ENCODE results near the gene ASIC5. TPM values are rescaled to one million over a fixed set of nuclear protein-coding genes. Genes with fewer than 3 reads are reported as not detected.

ASIC5 gene
- total and polyA plus RNA-seq, 9 donors = not detected

DNA sequence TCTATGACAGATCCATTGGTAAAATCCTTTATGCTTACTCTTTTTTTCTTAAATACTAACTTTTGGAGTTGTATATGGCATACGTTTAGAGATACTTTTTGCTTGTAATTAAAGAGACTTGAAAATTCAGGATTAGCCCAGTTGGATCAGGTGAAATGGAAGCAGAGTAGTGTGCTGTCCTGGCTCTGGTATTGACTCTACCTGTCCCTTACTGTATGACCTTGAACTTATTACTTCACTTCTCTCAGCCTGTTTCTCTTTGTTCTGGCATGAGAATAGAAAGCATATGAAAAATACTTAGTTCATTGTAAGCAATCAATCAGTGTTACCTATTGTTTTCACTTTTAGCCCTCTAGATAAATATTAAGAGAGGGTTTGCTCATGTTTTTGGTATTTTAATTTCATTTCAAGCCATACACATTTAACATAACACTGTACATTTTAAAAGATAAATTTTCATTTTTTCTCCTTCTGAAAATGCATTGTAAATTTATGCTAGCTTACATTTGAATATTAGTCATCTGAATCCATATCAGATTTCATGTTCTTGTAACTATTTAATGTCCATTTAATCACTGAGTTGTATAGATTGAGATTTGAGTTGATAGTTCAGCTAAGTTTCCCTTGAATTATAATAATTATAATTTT is 71.4 kb downstream of the ASIC5 start:
- Histone ChIP-seq H3K27ac (no peak overlapping the region), H3K4me3 (no peak overlapping the region), H3K4me1 (ENCODE audit: insufficient read depth) (no peaks in the 10 kb centered on the region), H3K27me3 (no peaks in the 10 kb centered on the region), H3K9me3 (no peaks in the 10 kb centered on the region), H3K36me3 (no peaks in the 10 kb centered on the region)
- no peak for DNase-seq
- 80 to 94% (median 91%) methylated on average over 1 of the region's 1 CpG for WGBS, 3 donors
- TF ChIP-seq EP300 (IDR thresholded peaks at IDR 0.05) (no peak), CTCF (IDR thresholded peaks at IDR 0.05) (no peak), POLR2A (IDR thresholded peaks at IDR 0.05) (no peak)
- intact Hi-C loops (cut with DNase I) = loop anchor here in 1 of 4 donors (10.0 kb wide), 1 partner anchor 1250 kb away; no protein-coding TSS in a partner anchor

DNA sequence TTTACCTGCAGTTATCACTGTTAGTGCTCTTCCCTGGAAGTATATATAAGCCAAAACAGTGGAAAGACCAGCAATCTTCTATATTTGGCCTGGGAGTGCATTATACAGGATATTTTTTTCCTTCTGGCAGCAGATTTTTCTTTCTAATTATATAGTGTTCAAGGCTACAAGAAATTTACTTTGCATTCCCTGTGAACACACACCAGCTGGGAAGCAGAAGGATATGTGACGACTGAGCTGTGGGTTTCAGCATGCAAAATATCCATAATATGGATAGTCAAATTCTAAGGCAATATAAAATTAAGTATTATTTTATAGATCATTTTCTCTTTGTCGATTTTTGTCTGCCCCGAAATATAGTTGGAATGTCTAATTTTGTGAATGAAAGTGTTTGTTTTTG is 76.1 kb downstream of the ASIC5 start:
- 22 to 66% (median 32%) methylated on average over 3 of the region's 3 CpGs for WGBS, 3 donors
- intact Hi-C loops (cut with DNase I) = loop anchor here in 2 of 4 donors (10.0 kb wide), 2 partner anchors 345 to 1255 kb away; no protein-coding TSS in a partner anchor
- H3K9me3 ChIP-seq = no peaks in the 10 kb centered on the region
- DNase-seq = no peak
- H3K27ac ChIP-seq = no peak overlapping the region
- TF ChIP-seq EP300 (IDR thresholded peaks at IDR 0.05) (no peak), CTCF (IDR thresholded peaks at IDR 0.05) (no peak)
- H3K36me3 ChIP-seq = no peaks in the 10 kb centered on the region
- H3K4me1 ChIP-seq (ENCODE audit: insufficient read depth) = no peaks in the 10 kb centered on the region
- H3K4me3 ChIP-seq = no peak overlapping the region
- H3K27me3 ChIP-seq = no peaks in the 10 kb centered on the region

- Histone ChIP-seq H3K27me3 (no peaks in the 10 kb centered on the region), H3K4me1 (ENCODE audit: insufficient read depth) (no peaks in the 10 kb centered on the region), H3K36me3 (no peaks in the 10 kb centered on the region), H3K4me3 (peak overlapping the region; percentile 4), H3K9me3 (no peaks in the 10 kb centered on the region), H3K27ac (peak overlapping the region in 1 of 2 donors; percentile 40)
- no peak for TF ChIP-seq EP300 (IDR thresholded peaks at IDR 0.05)
- TF ChIP-seq POLR2A (IDR thresholded peaks at IDR 0.05) = no peak
- no peak for TF ChIP-seq CTCF (IDR thresholded peaks at IDR 0.05)
- DNase-seq = no peak
- 14 to 43% (median 17%) methylated on average over 6 of the region's 6 CpGs for whole genome bisulfite sequencing, 3 donors
- intact Hi-C loops (cut with DNase I) = loop anchor here in 1 of 4 donors (10.0 kb wide), 1 partner anchor 345 kb away; no protein-coding TSS in a partner anchor
Observed at GRCh38 chr4:155789391-155789790, 76.7 kb downstream of the ASIC5 start.

- WGBS, 3 donors = 25 to 34% (median 31%) methylated on average over 5 of the region's 5 CpGs
- peak in 1 of 3 donors; percentile 47 for TF ChIP-seq CTCF (IDR thresholded peaks at IDR 0.05)
- no peak for TF ChIP-seq EP300 (IDR thresholded peaks at IDR 0.05)
- Histone ChIP-seq H3K9me3 (no peaks in the 10 kb centered on the region), H3K27ac (no peak overlapping the region), H3K27me3 (no peaks in the 10 kb centered on the region), H3K4me1 (ENCODE audit: insufficient read depth) (no peaks in the 10 kb centered on the region), H3K4me3 (no peak overlapping the region), H3K36me3 (no peaks in the 10 kb centered on the region)
- intact Hi-C loops (cut with DNase I) = loop anchor here in 1 of 4 donors (10.0 kb wide), 1 partner anchor 342 kb away; no protein-coding TSS in a partner anchor
- no peak for DNase-seq
Observed at GRCh38 chr4:155787113-155787710, 78.9 kb downstream of the ASIC5 start.

Data from ovary (tissue), 9 donors.